Measurements from ENCODE around the gene ADAMTSL1. TPM values are rescaled to one million over a fixed set of nuclear protein-coding genes. Genes with fewer than 3 reads are reported as not detected.

Gene ADAMTSL1
- total and polyA plus RNA-seq, 4 donors: 0.31 to 3.4 (median 1.9) TPM

GRCh38 chr9:18662320-18662719 is 188.4 kb downstream of the ADAMTSL1 start (continued):
- no peak for TF ChIP-seq CTCF (IDR thresholded peaks at IDR 0.05; ENCODE audit: low read depth, low read length, missing input control)
- no peak for TF ChIP-seq ZBTB33 (IDR thresholded peaks at IDR 0.05)

GRCh38 chr9:18665947-18666346 is 192.0 kb downstream of the ADAMTSL1 start:
- Histone ChIP-seq H3K9ac (ENCODE audit: low read depth in 1 of 2, low read length in 2 of 2) (no peak overlapping the region), H3K4me3 (ENCODE audit: low read depth in 1 of 3, low read length in 3 of 3) (no peak overlapping the region), H3K27me3 (ENCODE audit: control insufficient read depth in 4 of 4, insufficient read depth in 4 of 4, low read length in 3 of 4) (no peaks in the 10 kb centered on the region), H3K9me3 (ENCODE audit: control insufficient read depth in 4 of 4, low read length in 3 of 4) (no peaks in the 10 kb centered on the region), H3K4me1 (ENCODE audit: control insufficient read depth in 4 of 4, insufficient read depth in 4 of 4, low read length in 3 of 4) (peaks cover 0 to 9% (median 3%) of the 10 kb centered on the region in 4 donors), H3K36me3 (ENCODE audit: control insufficient read depth in 4 of 4, insufficient read depth in 3 of 4, low read depth in 1 of 4, low read length in 3 of 4) (no peaks in the 10 kb centered on the region), H3K27ac (ENCODE audit: low read depth in 1 of 2, low read length in 2 of 2) (no peak overlapping the region)
- 85% methylated on average over 1 of the region's 1 CpG for WGBS
- DNase-seq (ENCODE audit: low spot score): no peak
- TF ChIP-seq CTCF (IDR thresholded peaks at IDR 0.05; ENCODE audit: low read depth, low read length, missing input control): no peak

GRCh38 chr9:18666348-18666747 is 192.4 kb downstream of the ADAMTSL1 start:
- H3K4me3 ChIP-seq (ENCODE audit: low read depth in 1 of 3, low read length in 3 of 3): no peak overlapping the region
- WGBS: 79% methylated on average over 2 of the region's 2 CpGs
- peaks cover 0 to 9% (median 3%) of the 10 kb centered on the region in 4 donors for H3K4me1 ChIP-seq (ENCODE audit: control insufficient read depth in 4 of 4, insufficient read depth in 4 of 4, low read length in 3 of 4)
- H3K36me3 ChIP-seq (ENCODE audit: control insufficient read depth in 4 of 4, insufficient read depth in 3 of 4, low read depth in 1 of 4, low read length in 3 of 4): no peaks in the 10 kb centered on the region
- H3K27ac ChIP-seq (ENCODE audit: low read depth in 1 of 2, low read length in 2 of 2): no peak overlapping the region
- H3K9me3 ChIP-seq (ENCODE audit: control insufficient read depth in 4 of 4, low read length in 3 of 4): no peaks in the 10 kb centered on the region
- TF ChIP-seq HNF4G (IDR thresholded peaks at IDR 0.05) (no peak), YY1 (IDR thresholded peaks at IDR 0.05) (no peak), HNF4A (conservative IDR thresholded peaks at IDR 0.05) (no peak), SP1 (IDR thresholded peaks at IDR 0.05) (no peak), RXRA (IDR thresholded peaks at IDR 0.05) (no peak), REST (IDR thresholded peaks at IDR 0.05) (no peak), RAD21 (IDR thresholded peaks at IDR 0.05) (no peak), JUND (IDR thresholded peaks at IDR 0.05) (no peak), ZBTB33 (IDR thresholded peaks at IDR 0.05) (no peak), EGR1 (IDR thresholded peaks at IDR 0.05; ENCODE audit: low read depth in 2 of 2) (no peak)
- no peak overlapping the region for H3K9ac ChIP-seq (ENCODE audit: low read depth in 1 of 2, low read length in 2 of 2)
- no peak for DNase-seq (ENCODE audit: low spot score)
- no peaks in the 10 kb centered on the region for H3K27me3 ChIP-seq (ENCODE audit: control insufficient read depth in 4 of 4, insufficient read depth in 4 of 4, low read length in 3 of 4)
